K562 (cell line): ENCODE measurements around the gene OR8S1. TPM values are rescaled to one million over a fixed set of nuclear protein-coding genes. Genes with fewer than 3 reads are reported as not detected.
A peak's percentile ranks its signal among the peaks of the same experiment; 100 is the strongest.
"Not testable (repeated sequence)": the region's sequence is repeated elsewhere in the genome, so short reads cannot be mapped to it uniquely, and the experiment has no call there.

Source experiments
- ATAC-seq: fragments of 200-7000 bp; cut with Tn5 transposase; 3 replicates; pipeline ENCODE4 v1.9.1; 2020; ENCODE audit warnings: moderate library complexity
- BruUV-seq: library from RNA; stranded (reverse); fragments of 400-500 nt; replicated peaks from 2 replicates; lab custom pipeline; 2021; lab: Mats Ljungman, UMichigan
- CTCF ChIA-PET: fragments of 300-600 bp; formaldehyde crosslinking; extraction: SDS; loops from one replicate; lab custom pipeline; 2021; ENCODE audit warnings: low intra/inter-chr PET ratio; lab: Yijun Ruan, JAX
- POLR2A ChIA-PET: fragments of 300-600, 350-650 bp; sonication (Branson Sonifier 250); formaldehyde crosslinking; extraction: SDS; loops from one replicate; lab custom pipeline; 2021; ENCODE audit warnings: antibody characterized with exemption, inconsistent platforms; lab: Yijun Ruan, JAX
- DNase-seq, 4 experiments: peaks; one replicate each; pipeline versions ENCODE4 v3.0.0 to v3.0.0-alpha.2; 2011 to 2018; ENCODE audit warnings: low spot score in 3 of 4, mixed read lengths in 3 of 4; ENCODE audit errors: extremely low read depth in 1 of 4
- FAIRE-seq: peaks from 2 replicates; lab custom pipeline; 2011; peaks lifted over from hg19 to GRCh38; lab: Jason Lieb, UNC
- H2AFZ ChIP-seq: 2 replicates; pipeline ENCODE4 v1.6.0; 2011; ENCODE audit warnings: low read depth, low read length, control low read depth, inconsistent platforms
- H3K27ac ChIP-seq: fragments of 200-600 bp; 3 replicates; pipeline ENCODE4 v1.8.0; 2011; ENCODE audit warnings: low read depth, mild to moderate bottlenecking, control low read depth, inconsistent platforms, low read length, moderate library complexity, mixed read lengths; ENCODE audit errors: extremely low read depth
- H3K27me3 ChIP-seq, 2 experiments: fragments of 300-600 bp in 1 of 2; 2 replicates in 1 of 2; 3 replicates in 1 of 2; pipeline versions ENCODE4 v1.6.0 to v1.8.0; 2011; ENCODE audit warnings: inconsistent platforms in 2 of 2, low read length in 2 of 2, mild to moderate bottlenecking in 1 of 2, mixed read lengths in 1 of 2, moderate library complexity in 1 of 2; ENCODE audit not compliant: control insufficient read depth in 2 of 2, insufficient read depth in 2 of 2
- H3K36me3 ChIP-seq: fragments of 300-600 bp; 3 replicates; pipeline ENCODE4 v1.8.0; 2011; ENCODE audit warnings: mild to moderate bottlenecking, low read length, inconsistent platforms; ENCODE audit not compliant: control insufficient read depth, insufficient read depth
- H3K4me1 ChIP-seq, 2 experiments: fragments of 200-600 bp in 1 of 2; replicated peaks in 1 of 2; 2 replicates in 1 of 2; 3 replicates in 1 of 2; pipeline versions ENCODE4 v1.5.1 to v1.8.0; 2011; ENCODE audit warnings: inconsistent platforms in 2 of 2, low read length in 2 of 2, mild to moderate bottlenecking in 1 of 2, mixed read lengths in 1 of 2, moderate library complexity in 1 of 2; ENCODE audit not compliant: control insufficient read depth in 2 of 2, insufficient read depth in 2 of 2
- H3K4me2 ChIP-seq: 2 replicates; pipeline ENCODE4 v1.6.1; 2011; ENCODE audit warnings: low read length, control low read depth, inconsistent platforms, mixed read lengths; ENCODE audit not compliant: insufficient read depth
- H3K4me3 ChIP-seq: fragments of 200-600 bp; sonication (generic), shearing (Covaris generic); 2 replicates; pipeline ENCODE4 v1.5.1; 2016; ENCODE audit warnings: control low read depth, inconsistent platforms
- H3K79me2 ChIP-seq: fragments of 200-600 bp; 3 replicates; pipeline ENCODE4 v1.8.0; 2011; ENCODE audit warnings: low read length, inconsistent platforms; ENCODE audit not compliant: control insufficient read depth, insufficient read depth
- H3K9ac ChIP-seq, 2 experiments: 2 replicates each; pipeline versions ENCODE4 v1.6.0 to v1.6.1; 2011; ENCODE audit warnings: low read depth in 2 of 2, low read length in 2 of 2, control low read depth in 1 of 2, inconsistent platforms in 1 of 2, mild to moderate bottlenecking in 1 of 2, mixed read lengths in 1 of 2; ENCODE audit not compliant: insufficient read depth in 1 of 2
- H3K9me1 ChIP-seq: one replicate; pipeline ENCODE4 v1.6.0; 2011; ENCODE audit warnings: inconsistent platforms, mild to moderate bottlenecking, low read length, moderate library complexity; ENCODE audit not compliant: control insufficient read depth, insufficient read depth
- H3K9me3 ChIP-seq: replicated peaks from 2 replicates; pipeline ENCODE4 v1.5.1; 2011; ENCODE audit warnings: low read depth, low read length, inconsistent platforms; ENCODE audit not compliant: control insufficient read depth, insufficient read depth
- H4K20me1 ChIP-seq: replicated peaks from 2 replicates; pipeline ENCODE4 v1.6.1; 2011; ENCODE audit warnings: low read length, inconsistent platforms, mixed read lengths; ENCODE audit not compliant: control insufficient read depth, insufficient read depth
- ATF2 ChIP-seq: sonication (generic); formaldehyde crosslinking; IDR thresholded peaks from 2 replicates; pipeline ENCODE4 v1.8.1; 2022; ENCODE audit warnings: missing genetic modification reagents
- C11orf30 ChIP-seq: fragments of 450-650 bp; IDR thresholded peaks from 2 replicates; pipeline ENCODE4 v1.6.1; 2016; ENCODE audit warnings: low read depth, mild to moderate bottlenecking
- DMBX1 ChIP-seq: fragments of 250-450 bp; sonication (Bioruptor Pico); IDR thresholded peaks from 2 replicates; pipeline ENCODE4 v1.8.0; 2022; ENCODE audit warnings: inconsistent platforms, mild to moderate bottlenecking, moderate library complexity, borderline replicate concordance
- STAT5A ChIP-seq: IDR thresholded peaks from 2 replicates; pipeline ENCODE4 v1.6.1; 2012; ENCODE audit warnings: low read length, inconsistent platforms, borderline replicate concordance
- ZNF316 ChIP-seq: fragments of 450-650 bp; IDR thresholded peaks from 2 replicates; pipeline ENCODE4 v1.6.1; 2016
- WGBS: fragments of 100-300 bp; shearing (Covaris generic); methylation state at CpG from one replicate; pipeline ENCODE4 v1.1.6; 2016; ENCODE audit warnings: low coverage, mixed read lengths; ENCODE audit not compliant: insufficient coverage; ENCODE audit errors: missing lambda C conversion rate; 5-methylcytosine and 5-hydroxymethylcytosine counted together
- in situ Hi-C: fragments of 300-500 bp; cut with MboI; formaldehyde crosslinking; loops from 4 replicates; pipeline ENCODE4 v1.15.0; 2018; ENCODE audit warnings: inconsistent platforms, mixed read lengths
- intact Hi-C: fragments of 100-400 bp; cut with micrococcal nuclease; formaldehyde crosslinking; loops from 2 replicates; pipeline ENCODE4 v1.14.2; 2022
- polyA plus RNA-seq, 8 experiments: library from polyadenylated mRNA; depleted of rRNA in 4 of 8; stranded (reverse) in 5 of 8; unstranded in 3 of 8; fragments of >200 nt; fragmentation: Nextera tagmentation in 2 of 8; fragmentation: Illumina TruSeq in 1 of 8; extraction: Ambion mirVana in 2 of 8; extraction: Trizol in 1 of 8; gene quantifications; 2 replicates each; pipeline versions ENCODE4 v1.2.1 to v1.2.3, GENCODE V29; 2011 to 2014; ENCODE audit warnings: inconsistent platforms in 1 of 8, missing spikeins in 1 of 8
- total RNA-seq, 7 experiments: library from RNA; depleted of rRNA in 6 of 7; stranded (reverse); fragments of >200 nt in 6 of 7; fragmentation: Illumina TruSeq in 2 of 7; extraction: Trizol in 2 of 7; gene quantifications; 2 replicates each; pipeline versions ENCODE4 v1.2.1 to v1.2.3, GENCODE V29; 2011 to 2021; ENCODE audit warnings: low replicate concordance in 1 of 7

The OR8S1 gene
- total and polyA plus RNA-seq, 9 of the 15 experiments (the other 6 are each of a cell fraction or from before 2014, with no cell fraction given), result not detected

- H3K36me3 ChIP-seq, result no peaks in the 10 kb centered on the region
- H3K9me3 ChIP-seq, result no peaks in the 10 kb centered on the region
- H3K27me3 ChIP-seq, result peaks cover 0 to 2% of the 10 kb centered on the region in 2 experiments; a peak in 1 of 5 replicates
- ATAC-seq, result no peak
- no peaks in the 10 kb centered on the region for H3K4me1 ChIP-seq
- BruUV-seq, result no TSS peak
- intact Hi-C loops (no loop called here), in situ Hi-C loops (no loop called here)
- H3K9ac ChIP-seq, result no peak overlapping the region
- no peaks in the 10 kb centered on the region for H4K20me1 ChIP-seq
- no peak for TF ChIP-seq DMBX1 (CRISPR knock-in tag)
- TF ChIP-seq ZNF316, result peak; percentile 56
- TF ChIP-seq ATF2 (CRISPR knock-in tag), result no peak
- TF ChIP-seq C11orf30, result peak; percentile 24; the same call in 1 of the 2 replicates
- TF ChIP-seq STAT5A, result no peak
- ChIA-PET CTCF (no interaction called here), POLR2A (no interaction called here)
- WGBS, result 4% methylated on average over 1 of the region's 1 CpG
- no peak overlapping the region for H2AFZ ChIP-seq
- no peaks in the 10 kb centered on the region for H3K79me2 ChIP-seq
- H3K9me1 ChIP-seq, result no peaks in the 10 kb centered on the region
- no peak overlapping the region for H3K27ac ChIP-seq
- no peak for DNase-seq
- no peak overlapping the region for H3K4me3 ChIP-seq
- H3K4me2 ChIP-seq, result no peak overlapping the region
- no peak for FAIRE-seq
Measured at GRCh38 chr12:48514728-48515127, 10.7 kb upstream of the OR8S1 start.

GRCh38 chr12:48520381-48520780 lies 5.1 kb upstream of the OR8S1 start:
- H3K36me3 ChIP-seq, FAIRE-seq, H3K27ac ChIP-seq, BruUV-seq, H2AFZ ChIP-seq, DNase-seq, H3K4me1 ChIP-seq, H3K79me2 ChIP-seq, H3K9me1 ChIP-seq, ATAC-seq, H3K27me3 ChIP-seq, H3K4me2 ChIP-seq, intact Hi-C loops, H3K4me3 ChIP-seq, POLR2A ChIA-PET, H3K9me3 ChIP-seq, in situ Hi-C loops, H4K20me1 ChIP-seq, CTCF ChIA-PET, H3K9ac ChIP-seq: not testable (repeated sequence)
- WGBS, result 0% methylated on average over 2 of the region's 24 CpGs
